Prostate gland (tissue), 2 donors: Measurements from ENCODE around the gene TMEM81. TPM values are rescaled to one million over a fixed set of nuclear protein-coding genes. Genes with fewer than 3 reads are reported as not detected.

Source experiments
- DNase-seq: peaks from one replicate; pipeline ENCODE4 v3.0.0-alpha.2; 2019; ENCODE audit warnings: low spot score
- H3K27ac ChIP-seq, 2 donors: fragments of 200-600 bp; sonication (generic); 2 replicates each; pipeline ENCODE4 v1.5.1; 2017 to 2019
- H3K27me3 ChIP-seq: fragments of 200-600 bp; sonication (generic); replicated peaks from 2 replicates; pipeline ENCODE4 v1.5.1; 2019; ENCODE audit not compliant: insufficient read depth
- H3K36me3 ChIP-seq, 2 donors: fragments of 200-600 bp; sonication (generic); 1 replicate in 1 of 2; 2 replicates in 1 of 2; pipeline versions ENCODE4 v1.5.1 to v1.8.1; 2017 to 2019
- H3K4me1 ChIP-seq: fragments of 200-600 bp; sonication (generic); replicated peaks from 2 replicates; pipeline ENCODE4 v1.5.1; 2019
- H3K4me3 ChIP-seq, 2 donors: fragments of 200-600 bp; sonication (generic); 2 replicates each; pipeline ENCODE4 v1.5.1; 2017 to 2019
- H3K9me3 ChIP-seq: fragments of 200-600 bp; sonication (generic); 2 replicates; pipeline ENCODE4 v1.5.1; 2017
- POLR2A ChIP-seq: fragments of 450-650 bp; IDR thresholded peaks from one replicate; pipeline ENCODE4 v1.6.1; 2016; ENCODE audit warnings: antibody characterized with exemption, mild to moderate bottlenecking
- POLR2AphosphoS5 ChIP-seq: sonication (generic); formaldehyde crosslinking; IDR thresholded peaks from one replicate; pipeline ENCODE4 v1.6.1; 2017; ENCODE audit warnings: antibody characterized with exemption
- WGBS: methylation state at CpG from one replicate; pipeline ENCODE4 v1.1.5; 2018; 5-methylcytosine and 5-hydroxymethylcytosine counted together
- intact Hi-C: fragments of 100-400 bp; cut with DNase I; formaldehyde crosslinking; loops from one replicate; pipeline ENCODE4 v1.14.2; 2022
- total RNA-seq, 2 donors: library from RNA; depleted of rRNA; stranded (reverse); fragments of >200 nt; gene quantifications; one replicate each; pipeline ENCODE4 v1.1.0, GENCODE V29; 2016
- TF ChIP-seq, protein P1 (sequence below), 4 experiments: fragments of 200-600 bp in 2 of 4; fragments of 450-650 bp in 2 of 4; sonication (generic) in 2 of 4; IDR thresholded peaks; 1 replicate in 3 of 4; 2 replicates in 1 of 4; pipeline ENCODE4 v1.5.1; 2016 to 2019; ENCODE audit warnings: antibody characterized with exemption in 4 of 4, mild to moderate bottlenecking in 2 of 4, moderate library complexity in 2 of 4

The TMEM81 gene
- total RNA-seq, 2 donors from 2014 or later: 0.73 to 2.2 TPM

DNA sequence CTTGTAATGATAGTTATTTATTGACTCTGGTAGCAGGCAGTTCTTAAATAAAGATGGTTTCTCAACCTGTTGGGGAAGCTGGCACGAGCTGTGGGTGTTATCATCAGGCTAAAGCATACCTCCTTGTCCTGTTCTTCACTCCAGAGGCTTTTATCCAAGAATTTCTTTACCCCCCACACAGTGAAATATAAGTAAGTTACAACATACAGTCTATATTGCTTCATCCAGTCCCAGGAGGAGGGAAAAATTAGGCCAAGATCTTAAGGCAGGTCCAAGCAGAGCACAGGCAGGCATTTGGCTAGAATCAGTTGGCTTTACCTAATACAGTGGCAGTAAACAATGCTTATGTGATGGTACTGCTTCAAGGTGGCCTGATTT is 6.3 kb downstream of the TMEM81 start:
- intact Hi-C loops: no loop called here
- TF ChIP-seq, protein P1, sequence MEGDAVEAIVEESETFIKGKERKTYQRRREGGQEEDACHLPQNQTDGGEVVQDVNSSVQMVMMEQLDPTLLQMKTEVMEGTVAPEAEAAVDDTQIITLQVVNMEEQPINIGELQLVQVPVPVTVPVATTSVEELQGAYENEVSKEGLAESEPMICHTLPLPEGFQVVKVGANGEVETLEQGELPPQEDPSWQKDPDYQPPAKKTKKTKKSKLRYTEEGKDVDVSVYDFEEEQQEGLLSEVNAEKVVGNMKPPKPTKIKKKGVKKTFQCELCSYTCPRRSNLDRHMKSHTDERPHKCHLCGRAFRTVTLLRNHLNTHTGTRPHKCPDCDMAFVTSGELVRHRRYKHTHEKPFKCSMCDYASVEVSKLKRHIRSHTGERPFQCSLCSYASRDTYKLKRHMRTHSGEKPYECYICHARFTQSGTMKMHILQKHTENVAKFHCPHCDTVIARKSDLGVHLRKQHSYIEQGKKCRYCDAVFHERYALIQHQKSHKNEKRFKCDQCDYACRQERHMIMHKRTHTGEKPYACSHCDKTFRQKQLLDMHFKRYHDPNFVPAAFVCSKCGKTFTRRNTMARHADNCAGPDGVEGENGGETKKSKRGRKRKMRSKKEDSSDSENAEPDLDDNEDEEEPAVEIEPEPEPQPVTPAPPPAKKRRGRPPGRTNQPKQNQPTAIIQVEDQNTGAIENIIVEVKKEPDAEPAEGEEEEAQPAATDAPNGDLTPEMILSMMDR (IDR thresholded peaks at IDR 0.05): no peak
- TF ChIP-seq POLR2A (no peak), POLR2AphosphoS5 (no peak)
- no peak for DNase-seq
- no peaks in the 10 kb centered on the region for H3K36me3 ChIP-seq
- no peaks in the 10 kb centered on the region for H3K27me3 ChIP-seq
- H3K9me3 ChIP-seq: no peaks in the 10 kb centered on the region
- H3K4me3 ChIP-seq: no peak overlapping the region
- H3K27ac ChIP-seq: no peak overlapping the region
- 41% methylated on average over 1 of the region's 1 CpG for WGBS
- no peaks in the 10 kb centered on the region for H3K4me1 ChIP-seq

DNA sequence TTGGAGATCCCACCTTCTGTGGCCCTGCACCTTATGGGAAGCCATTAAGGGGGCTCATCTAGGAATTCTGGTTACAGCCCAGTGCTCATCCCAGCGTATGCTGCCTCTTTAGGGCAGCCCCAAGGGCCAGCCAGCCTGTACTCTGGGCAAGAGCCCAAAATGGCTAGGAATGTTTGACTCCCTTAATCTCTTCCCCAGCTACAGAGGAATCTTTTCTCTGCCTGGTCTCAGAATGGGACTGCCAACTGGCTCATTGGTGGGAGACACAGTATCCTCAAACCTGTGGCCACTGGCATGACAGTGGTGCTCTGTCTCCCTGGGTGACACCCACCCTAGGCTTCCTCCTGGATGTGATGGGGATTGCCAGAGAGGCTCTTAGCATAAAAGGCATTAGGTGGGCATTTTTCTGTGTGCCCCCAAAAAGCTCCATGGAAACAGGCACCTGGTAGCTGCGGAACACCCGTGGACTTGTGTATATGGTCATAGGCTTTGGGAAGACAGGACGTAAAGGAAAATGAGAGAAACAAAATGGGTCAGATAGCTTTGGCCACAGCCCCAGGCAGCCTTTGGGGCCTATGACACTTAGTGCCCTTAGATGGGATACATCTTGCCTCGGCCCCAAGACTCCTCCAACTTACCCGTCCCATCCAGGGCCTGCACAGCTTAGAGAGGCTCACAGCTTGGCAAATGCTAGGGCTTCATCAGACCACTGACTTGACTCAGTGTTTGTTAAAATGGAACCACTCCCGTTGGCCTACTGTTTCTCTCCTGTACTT is 6.9 kb downstream of the TMEM81 start:
- Histone ChIP-seq H3K9me3 (no peaks in the 10 kb centered on the region), H3K4me1 (no peaks in the 10 kb centered on the region), H3K4me3 (no peak overlapping the region), H3K36me3 (no peaks in the 10 kb centered on the region), H3K27me3 (no peaks in the 10 kb centered on the region), H3K27ac (no peak overlapping the region)
- WGBS: 74% methylated on average over 7 of the region's 7 CpGs
- no peak for TF ChIP-seq POLR2A
- TF ChIP-seq, protein P1 (IDR thresholded peaks at IDR 0.05): no peak
- no peak for TF ChIP-seq POLR2AphosphoS5
- intact Hi-C loops: no loop called here
- DNase-seq: no peak

DNA sequence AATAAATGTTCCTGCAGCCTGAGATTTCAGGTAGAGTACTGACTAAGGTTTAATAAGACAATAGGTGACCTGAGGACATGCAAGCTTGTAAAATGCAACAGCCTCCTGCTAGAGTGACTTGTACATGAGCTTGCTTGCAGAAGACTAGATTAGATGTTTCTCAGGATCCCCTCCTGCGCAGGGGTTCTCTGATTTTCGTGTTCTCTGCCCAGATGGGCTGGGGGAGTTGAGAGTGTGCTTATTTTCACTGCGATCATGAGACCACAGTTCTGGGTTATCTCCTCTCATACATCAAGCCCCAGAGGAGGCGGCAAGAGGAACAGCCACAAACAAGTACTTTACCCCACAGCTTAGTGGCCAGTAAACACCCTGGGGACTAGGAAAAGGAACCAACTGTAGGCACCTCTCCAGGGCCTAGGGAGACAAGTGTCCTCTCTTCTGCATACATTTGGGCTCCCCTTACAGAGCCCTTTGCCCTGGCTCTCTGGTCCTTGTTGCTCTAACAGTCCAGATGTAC is 8.0 kb downstream of the TMEM81 start:
- no peak for DNase-seq
- H3K27ac ChIP-seq: no peak overlapping the region
- WGBS: 56% methylated on average over 4 of the region's 4 CpGs

DNA sequence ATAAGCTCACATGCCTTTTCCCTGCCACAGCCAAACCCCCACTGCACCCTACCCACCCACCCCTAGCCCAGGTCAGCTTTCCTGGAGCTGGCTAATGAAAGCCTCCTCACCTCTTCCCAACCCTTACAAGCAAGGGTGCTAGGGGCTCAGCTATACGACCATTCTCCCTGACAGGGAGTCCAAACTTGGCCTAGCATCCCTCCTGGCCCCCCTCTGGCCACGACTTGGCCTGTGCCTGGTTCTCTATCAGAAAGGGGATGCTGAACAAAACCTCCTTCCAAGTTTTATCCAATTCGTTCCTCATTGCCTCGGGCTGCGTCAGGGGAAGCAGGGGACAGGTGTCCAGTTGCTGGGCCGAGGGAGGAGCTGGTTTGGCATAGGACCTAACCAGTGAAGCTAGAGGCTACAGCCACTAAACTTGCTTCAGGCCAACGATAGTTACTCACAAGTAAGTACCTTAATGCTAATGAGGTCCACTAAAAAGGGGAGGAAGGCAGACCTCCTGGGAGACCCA is 8.6 kb downstream of the TMEM81 start:
- WGBS: 52% methylated on average over 7 of the region's 7 CpGs
- Histone ChIP-seq H3K27me3 (no peaks in the 10 kb centered on the region), H3K4me3 (no peak overlapping the region), H3K4me1 (no peaks in the 10 kb centered on the region), H3K9me3 (no peaks in the 10 kb centered on the region), H3K36me3 (no peaks in the 10 kb centered on the region), H3K27ac (no peak overlapping the region)
- TF ChIP-seq POLR2AphosphoS5 (no peak), POLR2A (no peak)
- TF ChIP-seq, protein P1 (IDR thresholded peaks at IDR 0.05): no peak
- intact Hi-C loops: no loop called here
- no peak for DNase-seq

More for the DNA sequence above, 8.0 kb downstream of the TMEM81 start:
- H3K9me3 ChIP-seq: no peaks in the 10 kb centered on the region
- TF ChIP-seq, protein P1 (IDR thresholded peaks at IDR 0.05): no peak
- TF ChIP-seq POLR2AphosphoS5: no peak
- no peak for TF ChIP-seq POLR2A
- H3K27me3 ChIP-seq: no peaks in the 10 kb centered on the region
- H3K36me3 ChIP-seq: no peaks in the 10 kb centered on the region
- intact Hi-C loops: no loop called here
- no peak overlapping the region for H3K4me3 ChIP-seq
- H3K4me1 ChIP-seq: no peaks in the 10 kb centered on the region

DNA sequence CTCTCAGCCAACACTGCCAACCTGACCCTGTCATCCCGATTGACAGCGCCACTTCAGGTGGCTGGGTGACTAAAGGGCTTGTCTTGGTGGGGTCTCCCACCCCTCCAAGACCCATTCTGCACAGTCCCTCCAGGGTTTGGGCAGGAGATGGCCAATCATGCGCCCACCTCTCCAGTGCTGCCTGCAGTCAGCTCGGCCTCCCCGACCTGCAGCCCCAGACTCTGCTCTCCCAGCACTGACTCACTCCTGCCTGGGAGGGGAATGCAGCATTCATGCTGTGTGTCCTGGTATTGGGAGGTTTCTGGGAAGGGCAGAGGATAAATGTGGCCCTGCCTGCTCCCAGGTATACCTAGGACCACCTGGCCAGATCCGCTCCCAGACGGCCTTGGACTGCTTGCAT is 9.7 kb downstream of the TMEM81 start:
- Histone ChIP-seq H3K4me3 (no peak overlapping the region), H3K36me3 (no peaks in the 10 kb centered on the region), H3K9me3 (no peaks in the 10 kb centered on the region), H3K27me3 (no peaks in the 10 kb centered on the region), H3K27ac (no peak overlapping the region), H3K4me1 (no peaks in the 10 kb centered on the region)
- intact Hi-C loops: no loop called here
- TF ChIP-seq, protein P1 (IDR thresholded peaks at IDR 0.05): no peak
- TF ChIP-seq POLR2A (no peak), POLR2AphosphoS5 (no peak)
- no peak for DNase-seq
- WGBS: 94% methylated on average over 3 of the region's 7 CpGs
